Activated T-cell treated with anti-CD3 and anti-CD28 coated beads, Interleukin-2, amount 50 U/mL, for 4 hours (primary cell): Measurements from ENCODE around the gene MRPS9. TPM values are rescaled to one million over a fixed set of nuclear protein-coding genes. Genes with fewer than 3 reads are reported as not detected.

Experiments
- ATAC-seq, 2 donors: fragments of 200-7000 bp; cut with Tn5 transposase; one replicate each; pipeline ENCODE4 v1.10.0; 2021
- DNase-seq: peaks from one replicate; pipeline ENCODE4 v3.0.0-alpha.2; 2020
- H3K27me3 Mint-ChIP-seq: one replicate; pipeline ENCODE4 v1.8.0; 2021; ENCODE audit warnings: low read depth, mixed read lengths
- H3K36me3 Mint-ChIP-seq: one replicate; pipeline ENCODE4 v1.8.0; 2022; ENCODE audit warnings: mixed read lengths; ENCODE audit not compliant: insufficient read depth
- H3K4me1 Mint-ChIP-seq: one replicate; pipeline ENCODE4 v1.8.0; 2021; ENCODE audit warnings: low read depth, mixed read lengths
- H3K4me3 Mint-ChIP-seq: one replicate; pipeline ENCODE4 v1.8.0; 2021; ENCODE audit warnings: mild to moderate bottlenecking, moderate library complexity, mixed read lengths
- H3K9me3 Mint-ChIP-seq: one replicate; pipeline ENCODE4 v1.8.0; 2021; ENCODE audit warnings: mixed read lengths
- total RNA-seq, 3 donors: library from RNA; stranded (reverse); gene quantifications; one replicate each; pipeline ENCODE4 v1.2.1, GENCODE V29; 2021

Gene MRPS9
- total RNA-seq, 3 donors from 2014 or later, result 45.0 to 49.2 (median 46.2) TPM

DNA sequence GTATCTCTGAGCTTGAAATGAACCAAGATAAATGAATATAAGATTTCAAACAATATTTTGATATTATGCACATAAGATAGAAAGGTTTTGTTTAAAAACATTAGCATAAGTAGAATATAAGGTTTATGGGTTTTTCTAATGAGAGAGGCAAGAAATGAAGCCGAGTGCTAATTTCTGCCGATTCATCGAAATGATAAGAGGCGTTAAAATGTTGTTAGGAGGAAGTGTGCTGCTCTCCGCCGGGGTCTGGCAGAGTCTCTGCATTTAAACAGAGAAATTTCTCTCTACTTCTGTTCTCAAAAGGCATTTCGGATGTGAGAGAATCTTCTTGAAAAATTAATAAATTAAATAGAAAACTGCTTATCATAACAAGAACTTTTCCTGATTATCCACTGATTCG, 83.6 kb downstream of the MRPS9 start:
- peaks cover 10% of the 10 kb centered on the region for H3K27me3 Mint-ChIP-seq
- ATAC-seq (no peak), DNase-seq (no peak)
- no peaks in the 10 kb centered on the region for H3K4me1 Mint-ChIP-seq
- no peak overlapping the region for H3K4me3 Mint-ChIP-seq
- peaks cover 8% of the 10 kb centered on the region for H3K36me3 Mint-ChIP-seq
- no peaks in the 10 kb centered on the region for H3K9me3 Mint-ChIP-seq

DNA sequence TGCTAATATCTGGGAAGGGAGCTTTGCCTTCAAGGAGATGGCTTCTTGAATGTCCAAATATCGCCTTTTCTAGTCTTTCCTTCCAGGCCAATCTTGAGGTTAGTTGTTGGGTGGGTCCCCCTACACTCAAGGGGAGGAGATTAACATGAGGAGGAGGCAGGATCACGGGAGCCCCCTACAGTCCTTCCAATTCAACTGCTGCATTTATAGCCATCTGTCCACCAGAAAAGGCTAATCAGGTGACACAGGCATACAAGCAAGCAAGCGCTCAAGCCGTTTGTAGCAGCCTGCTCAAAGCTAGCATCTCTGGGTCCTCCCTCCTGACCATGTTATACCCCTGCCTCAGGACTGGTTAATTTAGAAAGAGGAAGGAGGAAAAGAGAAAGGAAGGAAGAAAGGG, 87.6 kb downstream of the MRPS9 start:
- Mint-ChIP-seq H3K27me3 (peaks cover 10% of the 10 kb centered on the region), H3K9me3 (no peaks in the 10 kb centered on the region), H3K4me3 (no peak overlapping the region), H3K36me3 (peaks cover 2% of the 10 kb centered on the region), H3K4me1 (no peaks in the 10 kb centered on the region)
- ATAC-seq, result no peak
- DNase-seq, result no peak

DNA sequence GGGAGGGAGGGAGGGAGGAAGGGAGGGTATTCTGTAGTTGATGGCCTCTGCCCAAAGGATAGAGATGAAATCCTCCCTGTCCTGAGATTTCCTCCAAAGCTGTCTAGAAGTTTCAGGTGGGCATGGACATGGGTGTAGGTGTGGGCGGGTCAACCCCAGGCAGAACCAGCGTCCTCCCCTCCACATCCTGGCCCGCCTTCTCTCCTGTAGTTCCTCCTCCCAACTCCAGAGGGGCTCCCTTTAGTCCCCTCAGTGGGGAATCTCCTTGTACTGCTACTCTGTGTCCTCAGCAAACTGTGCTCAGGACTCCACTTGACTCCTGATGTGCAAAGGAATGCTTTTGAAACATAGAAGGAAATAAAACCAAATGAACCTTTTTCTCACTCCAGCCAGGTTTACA, 88.1 kb downstream of the MRPS9 start:
- DNase-seq, result no peak
- Mint-ChIP-seq H3K4me1 (no peaks in the 10 kb centered on the region), H3K36me3 (peaks cover 2% of the 10 kb centered on the region), H3K27me3 (peaks cover 10% of the 10 kb centered on the region), H3K9me3 (no peaks in the 10 kb centered on the region), H3K4me3 (no peak overlapping the region)
- no peak for ATAC-seq

DNA sequence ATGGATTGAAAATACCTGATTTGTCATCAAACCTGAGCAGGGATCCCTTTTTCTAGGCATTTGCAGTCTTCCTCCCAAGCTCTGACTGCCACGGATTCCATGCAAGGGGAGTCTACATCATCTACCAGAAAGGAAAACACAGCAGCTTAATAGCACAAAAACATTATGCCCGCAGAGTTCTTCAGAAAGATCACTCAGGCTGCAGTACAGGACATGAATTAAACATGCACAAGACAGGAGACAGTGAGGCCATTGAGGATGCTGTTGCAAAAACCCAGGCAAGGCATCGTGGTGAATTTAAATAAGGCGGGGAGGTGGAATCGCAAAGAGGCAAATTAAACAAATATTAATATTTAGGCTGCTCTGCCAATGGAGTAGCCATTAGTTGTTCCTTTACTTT, 88.5 kb downstream of the MRPS9 start:
- Mint-ChIP-seq H3K36me3 (peaks cover 2% of the 10 kb centered on the region), H3K27me3 (peaks cover 10% of the 10 kb centered on the region), H3K4me1 (no peaks in the 10 kb centered on the region), H3K4me3 (no peak overlapping the region), H3K9me3 (no peaks in the 10 kb centered on the region)
- DNase-seq (no peak), ATAC-seq (no peak)

DNA sequence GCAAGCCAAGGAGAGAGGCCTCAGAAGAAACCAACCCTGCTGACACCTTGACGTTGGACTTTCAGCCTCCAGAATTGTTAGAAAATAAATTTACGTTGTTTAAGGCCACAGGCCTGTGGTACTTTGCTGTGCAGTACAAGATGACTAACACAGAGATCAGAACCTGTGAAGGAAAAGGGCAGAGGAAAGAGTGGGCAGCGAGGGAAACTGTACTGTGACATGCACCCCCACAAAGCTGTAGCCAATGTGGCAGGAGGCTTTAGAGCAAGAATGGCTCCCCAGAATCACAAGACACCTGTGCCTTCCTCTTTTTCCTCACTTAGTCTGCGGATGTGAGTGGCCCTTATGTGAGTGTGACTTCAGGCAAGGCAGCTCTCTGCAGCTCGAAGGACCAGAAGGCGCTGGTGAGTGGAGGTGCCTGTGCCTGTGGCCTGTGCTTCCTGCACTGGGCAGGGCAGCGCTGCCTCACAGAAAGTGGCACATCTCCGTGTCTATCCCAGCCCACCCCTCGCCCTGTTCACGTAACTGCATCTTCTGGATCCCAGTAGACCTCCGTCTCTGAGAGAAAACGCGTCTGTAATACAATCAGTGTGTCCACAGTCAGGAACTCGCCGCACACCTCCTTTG, 89.5 kb downstream of the MRPS9 start:
- no peaks in the 10 kb centered on the region for H3K9me3 Mint-ChIP-seq
- DNase-seq (no peak), ATAC-seq (no peak)
- peaks cover 12% of the 10 kb centered on the region for H3K27me3 Mint-ChIP-seq
- no peaks in the 10 kb centered on the region for H3K4me1 Mint-ChIP-seq
- H3K4me3 Mint-ChIP-seq, result no peak overlapping the region
- peaks cover 2% of the 10 kb centered on the region for H3K36me3 Mint-ChIP-seq

DNA sequence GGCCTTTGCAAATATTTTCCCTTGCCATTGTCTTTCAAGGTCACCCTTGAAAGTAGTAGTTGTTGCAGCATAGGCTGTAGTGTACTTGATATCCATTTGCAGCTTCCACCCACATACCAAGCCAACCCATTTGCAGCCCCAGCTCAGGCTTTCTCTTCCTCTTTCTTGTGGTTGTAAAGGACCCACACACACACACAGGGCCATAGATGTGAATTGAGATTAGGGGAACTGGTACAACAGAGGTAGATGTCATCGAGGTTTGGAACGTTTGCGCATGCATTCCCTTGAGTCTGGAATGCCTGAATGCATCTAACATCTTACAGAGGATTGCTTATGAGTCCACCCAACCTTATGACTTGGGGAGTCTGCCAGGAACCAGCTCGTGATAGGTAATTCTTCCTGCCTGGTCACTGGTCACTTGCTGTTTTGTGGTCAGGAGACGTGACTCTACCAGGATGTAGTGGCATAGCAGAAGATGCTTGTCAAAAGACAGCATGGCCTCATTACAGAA, 91.9 kb downstream of the MRPS9 start:
- H3K36me3 Mint-ChIP-seq, result peaks cover 2% of the 10 kb centered on the region
- ATAC-seq (no peak), DNase-seq (no peak)
- H3K4me1 Mint-ChIP-seq, result no peaks in the 10 kb centered on the region
- no peaks in the 10 kb centered on the region for H3K9me3 Mint-ChIP-seq
- no peak overlapping the region for H3K4me3 Mint-ChIP-seq
- H3K27me3 Mint-ChIP-seq, result peaks cover 14% of the 10 kb centered on the region

DNA sequence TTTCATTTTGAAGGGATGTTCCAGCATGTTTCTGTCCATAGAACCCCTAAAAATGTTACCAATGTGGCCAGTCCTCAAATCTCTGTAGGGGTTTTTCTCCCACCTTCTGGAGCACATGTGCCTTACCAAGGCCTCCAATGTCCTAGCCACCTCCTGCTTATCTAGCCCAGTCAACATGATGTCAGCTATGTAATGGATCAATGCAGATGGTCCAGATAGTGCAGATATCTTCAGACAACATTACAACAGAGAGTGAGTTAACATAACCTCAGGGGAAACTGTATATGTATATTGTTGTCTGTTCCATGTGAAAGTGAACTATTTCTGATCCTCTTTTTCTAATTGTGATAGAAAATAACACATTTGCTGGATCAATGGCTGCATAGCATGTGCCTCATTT, 92.7 kb downstream of the MRPS9 start:
- ATAC-seq (no peak), DNase-seq (no peak)
- H3K36me3 Mint-ChIP-seq, result peaks cover 2% of the 10 kb centered on the region
- H3K4me3 Mint-ChIP-seq, result no peak overlapping the region
- no peaks in the 10 kb centered on the region for H3K4me1 Mint-ChIP-seq
- H3K9me3 Mint-ChIP-seq, result no peaks in the 10 kb centered on the region
- peaks cover 12% of the 10 kb centered on the region for H3K27me3 Mint-ChIP-seq

DNA sequence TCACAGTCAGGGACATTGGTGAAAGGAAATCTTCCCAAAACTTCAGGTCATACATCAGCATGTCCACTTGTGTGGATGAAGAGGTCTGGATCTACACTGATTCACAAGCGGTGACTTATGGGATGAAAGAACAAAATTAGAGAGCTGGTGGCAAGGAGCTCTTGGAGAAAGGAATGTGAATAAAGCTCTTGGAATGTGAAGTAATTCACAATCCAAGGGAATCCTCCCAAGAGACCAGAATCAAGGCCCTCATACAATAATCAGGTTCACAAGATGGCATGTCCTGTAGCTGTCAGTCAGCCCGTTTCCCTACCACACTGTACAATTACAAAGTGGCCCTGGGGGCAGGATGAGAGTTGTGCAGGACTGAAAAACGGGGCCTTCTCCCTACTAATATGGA, 96.2 kb downstream of the MRPS9 start:
- Mint-ChIP-seq H3K4me3 (no peak overlapping the region), H3K36me3 (no peaks in the 10 kb centered on the region), H3K9me3 (no peaks in the 10 kb centered on the region), H3K4me1 (no peaks in the 10 kb centered on the region), H3K27me3 (peaks cover 15% of the 10 kb centered on the region)
- DNase-seq (no peak), ATAC-seq (no peak)

DNA sequence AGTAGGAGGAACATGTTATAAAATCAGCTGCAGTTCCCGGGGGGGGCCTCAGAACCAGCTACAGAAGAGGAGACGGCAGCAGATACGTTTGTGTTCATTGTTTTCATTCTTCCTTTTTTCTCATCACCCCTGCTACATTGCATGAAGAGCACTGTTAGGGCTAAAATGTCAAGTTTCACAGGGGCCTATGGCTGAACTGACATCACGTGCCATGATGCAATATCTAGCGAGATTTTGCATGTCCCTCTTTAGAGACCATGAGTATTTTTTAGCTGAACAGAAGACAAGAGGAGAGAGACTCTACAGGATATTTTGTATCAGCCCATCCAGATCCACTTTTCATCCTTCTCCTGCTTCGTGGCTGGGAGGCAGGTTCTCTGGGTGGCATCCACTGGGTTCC, 97.6 kb downstream of the MRPS9 start:
- no peak for ATAC-seq
- Mint-ChIP-seq H3K4me1 (no peaks in the 10 kb centered on the region), H3K27me3 (peaks cover 15% of the 10 kb centered on the region), H3K36me3 (no peaks in the 10 kb centered on the region), H3K4me3 (no peak overlapping the region), H3K9me3 (no peaks in the 10 kb centered on the region)
- no peak for DNase-seq

DNA sequence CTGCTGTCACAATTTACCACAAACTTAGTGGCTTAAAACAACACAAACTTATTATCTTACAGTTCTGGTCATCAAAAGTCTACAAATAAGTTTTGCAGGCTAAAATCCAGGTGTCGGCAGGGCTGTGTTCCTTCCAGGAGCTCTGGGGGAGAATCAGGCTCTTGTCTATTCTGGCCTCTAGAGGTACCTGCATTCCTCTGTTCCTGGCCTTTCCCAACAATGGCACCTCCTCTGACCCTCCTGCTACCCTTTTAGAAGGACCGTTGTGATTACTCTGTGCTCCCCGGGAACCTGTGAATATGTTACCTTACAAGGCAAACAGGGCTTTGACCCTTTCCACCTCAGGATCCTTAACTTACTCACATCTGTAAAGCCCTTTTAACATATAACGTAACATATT, 98.5 kb downstream of the MRPS9 start:
- no peak overlapping the region for H3K4me3 Mint-ChIP-seq
- no peak for ATAC-seq
- DNase-seq, result no peak
- no peaks in the 10 kb centered on the region for H3K4me1 Mint-ChIP-seq
- no peaks in the 10 kb centered on the region for H3K9me3 Mint-ChIP-seq
- peaks cover 20% of the 10 kb centered on the region for H3K27me3 Mint-ChIP-seq
- H3K36me3 Mint-ChIP-seq, result no peaks in the 10 kb centered on the region

DNA sequence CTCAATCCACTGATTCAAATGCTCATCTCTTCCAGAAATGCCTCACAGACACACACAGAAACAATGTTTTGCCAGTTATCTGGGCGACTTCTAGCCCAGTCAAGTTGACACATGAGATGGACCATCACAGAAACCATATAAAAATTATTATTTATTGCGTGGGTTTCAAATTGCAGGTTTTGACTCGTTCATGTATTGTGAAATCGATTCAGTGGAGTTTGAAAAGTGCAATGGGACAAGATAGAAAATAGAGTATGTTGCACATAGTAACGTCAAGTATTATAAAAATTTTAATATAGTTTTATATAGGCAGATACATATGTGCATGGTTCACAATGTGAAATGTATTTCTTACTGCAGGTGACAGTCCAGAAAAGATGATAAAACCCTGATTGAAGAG, 100.8 kb downstream of the MRPS9 start:
- DNase-seq, result no peak
- Mint-ChIP-seq H3K36me3 (no peaks in the 10 kb centered on the region), H3K4me1 (peaks cover 5% of the 10 kb centered on the region), H3K9me3 (no peaks in the 10 kb centered on the region), H3K27me3 (peaks cover 25% of the 10 kb centered on the region), H3K4me3 (no peak overlapping the region)
- ATAC-seq, result no peak

DNA sequence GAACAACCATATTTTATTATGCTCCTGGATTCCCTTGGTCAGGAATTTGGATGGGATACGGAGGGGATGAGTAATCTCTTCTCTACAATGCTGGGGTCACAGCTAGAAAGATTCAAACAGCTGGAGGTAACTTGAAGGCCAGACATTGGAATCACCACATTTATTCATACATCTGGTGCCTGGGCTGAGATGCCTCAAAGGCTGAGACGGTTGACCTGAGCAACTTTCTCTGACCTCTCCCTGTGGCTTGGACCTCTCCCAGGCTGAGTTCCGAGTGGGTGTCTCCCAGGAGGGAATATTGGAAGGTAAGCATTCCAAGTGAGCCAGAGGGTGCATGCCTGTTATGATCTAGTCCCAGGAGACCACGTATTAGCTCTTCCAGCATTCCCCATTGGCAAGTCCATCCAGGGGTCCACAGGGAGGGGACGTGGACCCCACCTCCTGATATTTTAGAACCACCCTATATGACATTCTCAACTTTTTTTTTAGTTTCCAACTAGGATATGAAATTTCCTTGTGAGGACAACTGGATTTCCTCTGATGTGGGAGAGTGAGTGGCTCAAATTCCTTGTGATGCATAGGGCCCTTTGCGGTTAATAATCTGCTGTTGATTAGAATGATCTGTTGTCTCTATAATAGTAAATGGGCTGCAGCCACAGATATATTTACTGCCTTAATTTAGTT, 101.8 kb downstream of the MRPS9 start:
- Mint-ChIP-seq H3K9me3 (no peaks in the 10 kb centered on the region), H3K27me3 (peaks cover 28% of the 10 kb centered on the region), H3K36me3 (no peaks in the 10 kb centered on the region), H3K4me1 (peaks cover 9% of the 10 kb centered on the region), H3K4me3 (no peak overlapping the region)
- DNase-seq, result no peak
- ATAC-seq, result no peak

DNA sequence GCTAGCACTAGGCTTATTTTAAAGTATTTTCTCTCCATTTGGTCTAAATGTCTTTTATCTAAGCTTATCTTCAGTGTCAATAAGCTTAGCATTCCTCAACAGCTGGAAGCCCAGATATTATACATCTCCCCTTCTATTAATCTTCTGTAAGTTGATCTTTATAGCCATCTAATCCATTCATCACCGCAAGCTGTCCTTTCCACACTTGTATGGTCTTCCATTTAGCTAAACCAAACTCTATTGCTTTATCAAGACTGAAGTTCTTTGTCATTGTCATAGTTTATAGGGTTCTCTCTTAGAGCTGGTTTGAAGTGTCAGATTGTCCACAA, 102.3 kb downstream of the MRPS9 start:
- H3K4me1 Mint-ChIP-seq, result peaks cover 13% of the 10 kb centered on the region
- peaks cover 32% of the 10 kb centered on the region for H3K27me3 Mint-ChIP-seq
- no peak overlapping the region for H3K4me3 Mint-ChIP-seq
- ATAC-seq (no peak), DNase-seq (no peak)
- H3K9me3 Mint-ChIP-seq, result no peaks in the 10 kb centered on the region
- no peaks in the 10 kb centered on the region for H3K36me3 Mint-ChIP-seq

DNA sequence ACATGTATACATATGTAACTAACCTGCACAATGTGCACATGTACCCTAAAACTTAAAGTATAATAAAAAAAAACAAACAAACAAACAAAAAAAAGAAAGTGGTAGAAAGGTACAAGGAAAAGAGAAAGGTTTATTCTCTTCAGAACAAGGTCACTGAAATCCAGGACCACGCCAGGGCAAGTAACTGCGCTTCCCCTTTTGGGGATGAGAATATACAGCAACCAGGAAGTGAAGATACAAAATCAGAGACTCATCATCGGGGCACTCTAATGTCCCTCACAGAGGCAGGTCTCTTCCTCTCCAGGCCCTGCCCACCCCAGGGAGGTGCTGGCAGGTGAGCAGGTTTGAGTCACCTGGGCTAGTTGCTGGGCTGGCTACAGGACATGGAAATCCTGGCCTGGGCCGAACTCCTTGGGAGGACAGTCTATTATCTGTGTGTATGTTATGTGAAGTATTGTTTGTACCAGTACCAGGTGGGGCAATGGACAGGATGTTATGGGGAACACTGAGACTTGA, 103.3 kb downstream of the MRPS9 start:
- H3K4me1 Mint-ChIP-seq, result peaks cover 13% of the 10 kb centered on the region
- H3K36me3 Mint-ChIP-seq, result no peaks in the 10 kb centered on the region
- H3K27me3 Mint-ChIP-seq, result peaks cover 30% of the 10 kb centered on the region

DNA sequence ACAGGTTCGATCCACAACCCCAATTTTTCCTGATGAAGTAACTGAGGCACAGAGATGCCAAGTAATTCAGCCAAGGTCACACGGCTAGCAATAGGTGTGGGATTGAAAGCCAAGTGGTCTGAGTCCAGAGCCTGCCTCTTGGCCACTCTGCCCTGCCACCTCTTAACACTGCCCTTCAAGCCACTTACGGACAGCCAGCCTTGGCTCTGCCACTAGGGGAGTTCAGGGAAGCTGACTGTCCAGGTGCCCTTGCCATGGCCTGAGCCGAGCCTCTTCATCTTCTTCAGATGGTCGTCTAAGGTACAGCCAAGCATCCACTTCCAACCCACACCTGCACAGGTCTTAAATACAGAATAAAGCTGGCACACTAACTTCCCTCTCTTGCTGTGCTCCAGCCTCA, 104.4 kb downstream of the MRPS9 start:
- Mint-ChIP-seq H3K36me3 (no peaks in the 10 kb centered on the region), H3K4me1 (peaks cover 13% of the 10 kb centered on the region), H3K4me3 (no peak overlapping the region), H3K27me3 (peaks cover 34% of the 10 kb centered on the region), H3K9me3 (no peaks in the 10 kb centered on the region)
- DNase-seq (no peak), ATAC-seq (no peak)

More for the DNA sequence above, 103.3 kb downstream of the MRPS9 start:
- no peak for ATAC-seq
- no peak for DNase-seq
- no peaks in the 10 kb centered on the region for H3K9me3 Mint-ChIP-seq
- no peak overlapping the region for H3K4me3 Mint-ChIP-seq
